Natural killer cell treated with Interleukin-12 subunit alpha and Interleukin-12 subunit beta and Interleukin-15 and Interleukin-18, amount 100 ng/mL, for 72 hours (primary cell): ENCODE results near the gene CAPN13. TPM values are rescaled to one million over a fixed set of nuclear protein-coding genes. Genes with fewer than 3 reads are reported as not detected.
A peak's percentile ranks its signal among the peaks of the same experiment; 100 is the strongest.

Experiments
- ATAC-seq, 2 donors: fragments of 150-1000 bp; cut with Tn5 transposase in 1 of 2; sonication (Bioruptor Pico), chemical (Tn5 transposase) in 1 of 2; 2 replicates each; pipeline ENCODE4 v1.10.0; 2021
- DNase-seq: peaks from one replicate; pipeline ENCODE4 v3.0.0; 2022; ENCODE audit warnings: low spot score
- H3K27ac Mint-ChIP-seq, 2 donors: 1 replicate in 1 of 2; 2 replicates in 1 of 2; pipeline ENCODE4 v1.8.0; 2022; ENCODE audit warnings: mixed read lengths in 2 of 2, mild to moderate bottlenecking in 1 of 2, moderate library complexity in 1 of 2
- H3K27me3 Mint-ChIP-seq, 2 donors: 1 replicate in 1 of 2; 2 replicates in 1 of 2; pipeline ENCODE4 v1.8.0; 2022; ENCODE audit warnings: mixed read lengths in 2 of 2
- H3K36me3 Mint-ChIP-seq: one replicate; pipeline ENCODE4 v1.8.0; 2022; ENCODE audit warnings: mixed read lengths
- H3K4me1 Mint-ChIP-seq, 2 donors: 1 replicate in 1 of 2; 2 replicates in 1 of 2; pipeline ENCODE4 v1.8.0; 2022; ENCODE audit warnings: low read depth in 2 of 2, mixed read lengths in 2 of 2, mild to moderate bottlenecking in 1 of 2
- H3K4me3 Mint-ChIP-seq: one replicate; pipeline ENCODE4 v1.8.0; 2022; ENCODE audit warnings: mixed read lengths
- H3K9me3 Mint-ChIP-seq: 2 replicates; pipeline ENCODE4 v1.8.0; 2022; ENCODE audit warnings: mixed read lengths
- total RNA-seq, 2 donors: library from RNA; stranded (reverse); gene quantifications; one replicate each; pipeline ENCODE4 v1.2.3, GENCODE V29; 2022

Gene CAPN13
- total RNA-seq, 2 donors from 2014 or later: not detected

- ATAC-seq: peak in 1 of 2 donors; percentile 44
- H3K27ac Mint-ChIP-seq: no peak overlapping the region
- DNase-seq: no peak
- no peaks in the 10 kb centered on the region for H3K9me3 Mint-ChIP-seq
- H3K4me3 Mint-ChIP-seq: no peak overlapping the region
- H3K27me3 Mint-ChIP-seq: peaks cover 12 to 13% of the 10 kb centered on the region in 2 donors
- no peaks in the 10 kb centered on the region for H3K4me1 Mint-ChIP-seq
- no peaks in the 10 kb centered on the region for H3K36me3 Mint-ChIP-seq
Measured at GRCh38 chr2:30678410-30679137, 128.7 kb downstream of the CAPN13 start.

- peaks cover 14 to 17% of the 10 kb centered on the region in 2 donors for H3K27me3 Mint-ChIP-seq
- no peaks in the 10 kb centered on the region for H3K36me3 Mint-ChIP-seq
- no peaks in the 10 kb centered on the region for H3K4me1 Mint-ChIP-seq
- DNase-seq: no peak
- no peaks in the 10 kb centered on the region for H3K9me3 Mint-ChIP-seq
- peak in 1 of 2 donors; percentile 48 for ATAC-seq
- no peak overlapping the region for H3K4me3 Mint-ChIP-seq
- no peak overlapping the region for H3K27ac Mint-ChIP-seq
Measured at GRCh38 chr2:30677861-30678385, 129.3 kb downstream of the CAPN13 start.

- Mint-ChIP-seq H3K4me3 (no peak overlapping the region), H3K4me1 (no peaks in the 10 kb centered on the region), H3K9me3 (no peaks in the 10 kb centered on the region), H3K27me3 (peaks cover 15 to 23% of the 10 kb centered on the region in 2 donors), H3K27ac (no peak overlapping the region), H3K36me3 (no peaks in the 10 kb centered on the region)
- DNase-seq (no peak), ATAC-seq (no peak)
Measured at GRCh38 chr2:30677231-30677630, 130.0 kb downstream of the CAPN13 start.

GRCh38 chr2:30675758-30676157 lies 131.5 kb downstream of the CAPN13 start:
- H3K27me3 Mint-ChIP-seq: peaks cover 17 to 29% of the 10 kb centered on the region in 2 donors
- H3K9me3 Mint-ChIP-seq: no peaks in the 10 kb centered on the region
- H3K4me1 Mint-ChIP-seq: no peaks in the 10 kb centered on the region
- H3K4me3 Mint-ChIP-seq: no peak overlapping the region
- no peak for DNase-seq
- ATAC-seq: no peak
- H3K27ac Mint-ChIP-seq: no peak overlapping the region
- no peaks in the 10 kb centered on the region for H3K36me3 Mint-ChIP-seq

GRCh38 chr2:30673127-30673526 lies 134.1 kb downstream of the CAPN13 start:
- H3K27ac Mint-ChIP-seq: no peak overlapping the region
- DNase-seq (no peak), ATAC-seq (no peak)
- peaks cover 10% of the 10 kb centered on the region for H3K9me3 Mint-ChIP-seq
- H3K27me3 Mint-ChIP-seq: peaks cover 25 to 49% of the 10 kb centered on the region in 2 donors
- H3K4me1 Mint-ChIP-seq: no peaks in the 10 kb centered on the region
- H3K36me3 Mint-ChIP-seq: peaks cover 20% of the 10 kb centered on the region
- H3K4me3 Mint-ChIP-seq: no peak overlapping the region
